ENCODE data around the gene GABRG3. TPM values are rescaled to one million over a fixed set of nuclear protein-coding genes. Genes with fewer than 3 reads are reported as not detected.

GABRG3 gene
- total RNA-seq, 4 donors from 2014 or later = not detected

GRCh38 chr15:27272427-27272826, 301.4 kb downstream of the GABRG3 start:
- Histone ChIP-seq H3K27ac (replicated peaks in 1 of 4) (no peak overlapping the region), H3K4me3 (no peak overlapping the region), H3K4me1 (no peaks in the 10 kb centered on the region), H3K36me3 (no peaks in the 10 kb centered on the region), H3K27me3 (no peaks in the 10 kb centered on the region), H3K9me3 (no peaks in the 10 kb centered on the region)
- TF ChIP-seq POLR2AphosphoS5 (IDR thresholded peaks at IDR 0.05) = no peak
- TF ChIP-seq, protein P1, sequence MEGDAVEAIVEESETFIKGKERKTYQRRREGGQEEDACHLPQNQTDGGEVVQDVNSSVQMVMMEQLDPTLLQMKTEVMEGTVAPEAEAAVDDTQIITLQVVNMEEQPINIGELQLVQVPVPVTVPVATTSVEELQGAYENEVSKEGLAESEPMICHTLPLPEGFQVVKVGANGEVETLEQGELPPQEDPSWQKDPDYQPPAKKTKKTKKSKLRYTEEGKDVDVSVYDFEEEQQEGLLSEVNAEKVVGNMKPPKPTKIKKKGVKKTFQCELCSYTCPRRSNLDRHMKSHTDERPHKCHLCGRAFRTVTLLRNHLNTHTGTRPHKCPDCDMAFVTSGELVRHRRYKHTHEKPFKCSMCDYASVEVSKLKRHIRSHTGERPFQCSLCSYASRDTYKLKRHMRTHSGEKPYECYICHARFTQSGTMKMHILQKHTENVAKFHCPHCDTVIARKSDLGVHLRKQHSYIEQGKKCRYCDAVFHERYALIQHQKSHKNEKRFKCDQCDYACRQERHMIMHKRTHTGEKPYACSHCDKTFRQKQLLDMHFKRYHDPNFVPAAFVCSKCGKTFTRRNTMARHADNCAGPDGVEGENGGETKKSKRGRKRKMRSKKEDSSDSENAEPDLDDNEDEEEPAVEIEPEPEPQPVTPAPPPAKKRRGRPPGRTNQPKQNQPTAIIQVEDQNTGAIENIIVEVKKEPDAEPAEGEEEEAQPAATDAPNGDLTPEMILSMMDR (IDR thresholded peaks at IDR 0.05) = no peak
- no peak for TF ChIP-seq POLR2A (IDR thresholded peaks at IDR 0.05; ENCODE audit: low read depth)
- TF ChIP-seq EP300 (IDR thresholded peaks at IDR 0.05) = no peak
- intact Hi-C loops (cut with DNase I) = no loop called here
- no peak for DNase-seq (ENCODE audit: extremely low spot score)

DNA sequence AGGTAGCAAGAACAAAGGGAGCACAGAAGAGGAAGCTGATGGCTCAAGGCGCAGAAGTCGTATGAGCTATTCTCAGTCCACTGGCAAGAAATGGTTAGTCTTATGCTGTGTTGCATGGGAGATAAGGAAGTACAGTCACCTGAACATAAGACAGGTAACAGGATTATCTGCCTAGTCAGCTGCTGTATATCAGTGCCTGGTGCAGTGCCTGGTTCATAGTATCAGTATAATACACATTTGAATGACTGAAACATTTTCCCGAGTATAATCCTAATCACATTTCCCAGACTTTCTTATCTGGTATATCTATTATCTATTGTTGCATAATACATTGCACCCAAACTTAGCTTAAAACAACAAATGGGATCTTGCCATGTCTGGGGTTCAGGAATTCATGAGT, 302.5 kb downstream of the GABRG3 start:
- Histone ChIP-seq H3K36me3 (no peaks in the 10 kb centered on the region), H3K4me3 (no peak overlapping the region), H3K27me3 (no peaks in the 10 kb centered on the region), H3K27ac (replicated peaks in 1 of 4) (no peak overlapping the region), H3K4me1 (no peaks in the 10 kb centered on the region), H3K9me3 (no peaks in the 10 kb centered on the region)
- DNase-seq (ENCODE audit: extremely low spot score) = no peak
- intact Hi-C loops (cut with DNase I) = no loop called here
- TF ChIP-seq POLR2A (IDR thresholded peaks at IDR 0.05; ENCODE audit: low read depth) (no peak), EP300 (IDR thresholded peaks at IDR 0.05) (no peak), POLR2AphosphoS5 (IDR thresholded peaks at IDR 0.05) (no peak)
- TF ChIP-seq, protein P1 (IDR thresholded peaks at IDR 0.05) = no peak
- 100% methylated on average over 3 of the region's 3 CpGs for WGBS

- H3K9me3 ChIP-seq = no peaks in the 10 kb centered on the region
- H3K27ac ChIP-seq (replicated peaks in 1 of 4) = no peak overlapping the region
- WGBS = 74% methylated on average over 3 of the region's 3 CpGs
- TF ChIP-seq, protein P1 (IDR thresholded peaks at IDR 0.05) = no peak
- TF ChIP-seq POLR2AphosphoS5 (IDR thresholded peaks at IDR 0.05) = no peak
- no peaks in the 10 kb centered on the region for H3K4me1 ChIP-seq
- DNase-seq (ENCODE audit: extremely low spot score) = no peak
- intact Hi-C loops (cut with DNase I) = no loop called here
- H3K36me3 ChIP-seq = no peaks in the 10 kb centered on the region
- H3K4me3 ChIP-seq = no peak overlapping the region
- no peaks in the 10 kb centered on the region for H3K27me3 ChIP-seq
Measured at GRCh38 chr15:27278761-27279160, 307.8 kb downstream of the GABRG3 start.

- Histone ChIP-seq H3K4me1 (no peaks in the 10 kb centered on the region), H3K27me3 (no peaks in the 10 kb centered on the region), H3K27ac (replicated peaks in 1 of 4) (no peak overlapping the region), H3K36me3 (no peaks in the 10 kb centered on the region), H3K9me3 (no peaks in the 10 kb centered on the region), H3K4me3 (no peak overlapping the region)
- DNase-seq (ENCODE audit: extremely low spot score) = no peak
- 83% methylated on average over 3 of the region's 3 CpGs for WGBS
- intact Hi-C loops (cut with DNase I) = no loop called here
- no peak for TF ChIP-seq EP300 (IDR thresholded peaks at IDR 0.05)
- TF ChIP-seq, protein P1 (IDR thresholded peaks at IDR 0.05) = no peak
- TF ChIP-seq POLR2A (IDR thresholded peaks at IDR 0.05; ENCODE audit: low read depth) = no peak
- no peak for TF ChIP-seq POLR2AphosphoS5 (IDR thresholded peaks at IDR 0.05)
Measured at GRCh38 chr15:27292641-27293040, 321.7 kb downstream of the GABRG3 start.

- Histone ChIP-seq H3K9me3 (no peaks in the 10 kb centered on the region), H3K36me3 (no peaks in the 10 kb centered on the region), H3K4me1 (no peaks in the 10 kb centered on the region), H3K27ac (replicated peaks in 1 of 4) (no peak overlapping the region), H3K4me3 (no peak overlapping the region), H3K27me3 (no peaks in the 10 kb centered on the region)
- intact Hi-C loops (cut with DNase I) = no loop called here
- WGBS = 90% methylated on average over 1 of the region's 1 CpG
- TF ChIP-seq, protein P1 (IDR thresholded peaks at IDR 0.05) = no peak
- TF ChIP-seq POLR2A (IDR thresholded peaks at IDR 0.05; ENCODE audit: low read depth) = no peak
- no peak for TF ChIP-seq EP300 (IDR thresholded peaks at IDR 0.05)
- TF ChIP-seq POLR2AphosphoS5 (IDR thresholded peaks at IDR 0.05) = no peak
- no peak for DNase-seq (ENCODE audit: extremely low spot score)
Measured at GRCh38 chr15:27293607-27294006, 322.6 kb downstream of the GABRG3 start.
